HG02938 (cell line): ENCODE data around the gene CHI3L2.
"Not testable (repeated sequence)": the region's sequence is repeated elsewhere in the genome, so short reads cannot be mapped to it uniquely, and the experiment has no call there.

Experiments
- ATAC-seq: cut with Tn5 transposase; IDR thresholded peaks from one replicate; pipeline ENCODE4 v1.9.1; 2021; ENCODE audit warnings: mild to moderate bottlenecking, moderate library complexity; ENCODE audit not compliant: unreplicated experiment

CHI3L2 gene

DNA sequence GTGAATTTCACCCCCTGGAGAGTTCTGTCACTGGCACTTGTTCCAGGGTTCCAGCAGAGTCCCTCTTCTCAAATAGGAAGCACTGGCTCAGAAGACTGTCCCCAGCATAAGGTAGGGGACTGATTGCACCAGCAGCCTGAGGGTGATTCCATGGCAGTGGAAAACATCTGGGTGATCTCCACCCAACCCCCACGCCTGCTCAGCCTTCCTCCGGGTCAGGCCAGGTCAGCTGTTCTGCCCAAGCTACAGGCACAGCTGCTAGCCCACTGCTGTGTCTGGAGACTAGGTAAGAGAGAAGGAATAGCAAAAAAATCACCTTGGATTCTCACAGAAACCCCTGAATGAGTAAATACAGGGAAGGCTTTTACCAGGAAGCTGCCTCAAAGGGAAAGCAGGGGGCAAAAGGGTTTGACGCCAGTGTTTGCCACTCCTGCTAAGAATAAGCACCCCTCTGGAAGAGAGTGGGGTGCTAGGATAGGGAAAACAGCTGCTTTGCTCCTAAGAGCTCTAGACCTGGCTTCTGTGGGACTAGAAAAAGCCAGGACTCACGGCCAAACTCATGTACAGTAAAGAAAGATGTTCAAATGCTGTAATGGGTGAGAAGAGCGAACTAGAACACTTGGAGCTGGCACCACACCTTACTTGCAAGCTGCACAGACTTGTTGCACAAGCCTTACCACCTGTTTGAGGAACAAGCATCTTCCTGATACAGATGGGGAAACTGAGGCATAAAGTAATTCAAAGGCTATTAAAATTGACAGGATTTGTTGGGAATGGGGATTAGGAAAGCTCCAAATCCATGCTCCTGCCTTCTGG is 26.0 kb upstream of the CHI3L2 start:
- no peak for ATAC-seq

- ATAC-seq, result no peak
Measured at GRCh38 chr1:111202366-111202706, 25.2 kb upstream of the CHI3L2 start.

GRCh38 chr1:111202707-111203623 is 24.5 kb upstream of the CHI3L2 start:
- peak; percentile 15 for ATAC-seq

GRCh38 chr1:111203681-111204200 is 23.8 kb upstream of the CHI3L2 start:
- ATAC-seq, result peak; percentile 51

DNA sequence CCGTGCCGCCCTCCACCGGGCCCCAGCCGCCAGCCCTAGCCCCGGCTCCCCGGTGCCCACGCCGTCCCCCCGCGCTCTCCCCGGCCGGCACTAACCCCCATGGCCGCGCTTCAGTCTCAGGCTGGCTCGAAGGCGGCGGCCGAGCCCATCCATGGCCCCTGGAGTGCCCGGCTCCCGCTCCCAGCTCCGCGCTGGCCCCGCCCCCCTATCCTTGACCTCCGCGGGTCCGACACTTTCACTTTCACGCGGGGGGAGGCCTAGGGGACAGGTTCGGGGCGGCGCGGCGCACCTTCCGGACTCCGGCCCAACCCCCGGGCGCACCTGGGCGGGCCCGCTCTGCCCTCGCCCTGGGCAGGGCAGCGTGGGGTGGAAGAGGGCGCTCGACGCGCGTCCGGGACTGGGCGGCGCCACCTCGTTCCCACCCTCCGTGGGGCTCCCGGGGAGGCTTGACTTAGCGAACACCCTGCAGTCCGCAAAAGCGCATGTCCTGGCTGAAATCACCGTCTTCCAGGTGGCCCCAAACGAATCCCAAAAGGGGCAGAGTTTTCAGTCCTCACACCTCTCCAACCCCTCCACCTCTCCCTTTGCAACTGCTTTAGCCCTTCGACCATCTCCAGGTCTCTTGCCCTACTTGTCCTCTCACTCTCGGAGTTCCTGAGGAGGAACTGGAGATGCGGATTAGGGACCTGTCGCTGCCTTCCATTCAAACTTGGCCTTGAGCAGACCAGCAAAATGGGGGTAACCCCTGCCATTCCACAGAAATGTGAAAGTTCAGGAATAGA is 23.1 kb upstream of the CHI3L2 start:
- ATAC-seq, result peak; percentile 51

GRCh38 chr1:111204983-111205713 is 22.4 kb upstream of the CHI3L2 start:
- no peak for ATAC-seq

- no peak for ATAC-seq
Measured at GRCh38 chr1:111205714-111206050, 21.8 kb upstream of the CHI3L2 start.

DNA sequence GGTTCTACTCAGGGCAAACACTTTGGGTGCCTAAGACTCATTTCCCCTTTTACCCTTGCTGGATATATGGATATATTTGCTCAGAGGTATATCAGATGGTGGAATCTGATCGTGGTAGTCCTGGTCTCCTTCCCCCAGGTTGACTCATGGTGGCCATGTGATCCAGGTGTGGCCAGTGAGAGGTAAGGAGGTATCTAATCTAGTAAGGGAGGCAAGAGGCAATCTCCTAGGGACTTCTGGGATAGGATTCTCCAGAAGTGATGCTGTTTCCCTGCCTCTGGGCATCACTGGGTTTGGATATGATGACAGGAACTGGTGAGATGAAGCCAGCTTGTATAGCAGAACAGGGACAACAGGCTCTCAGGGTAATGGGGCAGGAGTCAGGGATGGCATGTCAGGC is 18.6 kb upstream of the CHI3L2 start:
- ATAC-seq, result no peak

GRCh38 chr1:111209622-111210021 is 17.9 kb upstream of the CHI3L2 start:
- ATAC-seq, result no peak

- ATAC-seq, result no peak
Measured at GRCh38 chr1:111211921-111212320, 15.6 kb upstream of the CHI3L2 start.

GRCh38 chr1:111212634-111213335 is 14.7 kb upstream of the CHI3L2 start:
- ATAC-seq, result no peak

- ATAC-seq, result no peak
Measured at GRCh38 chr1:111213412-111213811, 14.1 kb upstream of the CHI3L2 start.

- ATAC-seq, result no peak
Measured at GRCh38 chr1:111214074-111214801, 13.3 kb upstream of the CHI3L2 start.

- ATAC-seq, result no peak
Measured at GRCh38 chr1:111214884-111215283, 12.6 kb upstream of the CHI3L2 start.

DNA sequence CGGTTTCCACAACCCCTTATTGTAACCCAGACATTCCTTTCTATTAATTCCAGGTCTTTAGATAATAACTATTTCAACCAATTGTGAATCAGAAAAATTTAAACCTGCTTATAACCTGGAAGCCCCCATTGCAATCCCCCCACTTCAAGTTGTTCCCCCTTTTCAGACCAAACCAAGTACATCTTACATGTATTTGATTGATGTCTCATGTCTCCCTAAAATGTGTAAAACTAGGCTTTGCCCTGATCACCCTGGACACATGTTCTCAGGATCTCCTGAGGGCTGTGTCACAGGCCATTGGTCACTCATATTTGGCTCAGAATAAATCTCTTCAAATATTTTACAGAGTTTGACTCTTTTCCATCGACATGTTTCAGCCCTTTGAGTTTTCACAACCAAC is 12.2 kb upstream of the CHI3L2 start:
- ATAC-seq, result not testable (repeated sequence)

DNA sequence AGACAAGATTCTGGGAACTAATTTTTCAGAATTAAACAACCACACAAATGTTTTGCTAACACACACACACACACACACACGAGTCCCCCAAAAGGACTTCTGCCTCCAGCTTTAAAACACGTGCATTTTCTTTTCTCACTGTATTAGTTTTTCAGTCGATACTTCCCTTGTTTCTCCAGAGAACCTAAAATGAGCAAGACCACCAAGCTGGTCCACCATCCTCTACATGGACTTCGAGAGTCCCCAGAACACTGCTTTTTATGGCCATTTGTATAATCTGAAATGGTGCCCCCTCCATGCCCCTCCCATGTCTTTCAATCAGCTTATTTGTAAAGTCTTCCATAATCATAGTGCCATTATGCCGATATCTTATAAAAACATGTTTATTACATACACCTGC is 10.8 kb upstream of the CHI3L2 start:
- no peak for ATAC-seq

DNA sequence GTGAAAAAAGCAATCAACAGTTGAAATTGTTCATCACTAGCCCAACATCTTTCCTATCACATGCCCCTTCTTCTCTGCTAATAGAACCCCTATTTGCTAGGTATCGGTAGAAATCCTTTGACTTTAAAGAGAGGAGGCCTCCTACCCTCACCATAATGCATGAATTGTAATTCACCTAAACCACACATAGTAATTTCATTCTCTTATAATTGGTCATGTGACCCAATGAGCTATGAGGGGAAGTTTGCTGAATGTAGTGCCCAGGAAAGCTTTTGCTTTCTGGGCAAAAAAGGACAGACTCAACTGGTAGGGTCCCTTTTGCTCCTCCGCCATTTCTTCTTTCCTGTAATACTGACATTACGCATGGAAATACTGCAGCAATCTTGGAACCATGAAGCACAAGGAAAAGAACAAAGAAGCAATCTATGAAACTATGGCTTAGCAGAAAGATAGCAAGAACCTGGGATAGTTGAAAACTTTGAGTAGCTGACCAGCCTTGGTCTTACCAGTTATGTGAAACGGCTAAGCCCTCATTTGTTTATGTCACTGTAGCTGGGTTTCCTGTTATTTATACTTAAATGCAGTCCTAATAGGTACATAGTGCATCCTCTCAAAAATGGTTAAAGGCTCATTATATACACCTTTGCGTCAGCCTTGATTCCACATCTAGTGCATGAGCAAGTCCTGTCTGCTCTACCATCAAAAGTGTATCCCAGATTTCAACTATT is 10.2 kb upstream of the CHI3L2 start:
- ATAC-seq, result no peak

- ATAC-seq, result no peak
Measured at GRCh38 chr1:111218701-111219556, 8.6 kb upstream of the CHI3L2 start.
